ENCODE data around the gene TYW1.
"Not testable (repeated sequence)": the region's sequence is repeated elsewhere in the genome, so short reads cannot be mapped to it uniquely, and the experiment has no call there.

TYW1 gene

DNA sequence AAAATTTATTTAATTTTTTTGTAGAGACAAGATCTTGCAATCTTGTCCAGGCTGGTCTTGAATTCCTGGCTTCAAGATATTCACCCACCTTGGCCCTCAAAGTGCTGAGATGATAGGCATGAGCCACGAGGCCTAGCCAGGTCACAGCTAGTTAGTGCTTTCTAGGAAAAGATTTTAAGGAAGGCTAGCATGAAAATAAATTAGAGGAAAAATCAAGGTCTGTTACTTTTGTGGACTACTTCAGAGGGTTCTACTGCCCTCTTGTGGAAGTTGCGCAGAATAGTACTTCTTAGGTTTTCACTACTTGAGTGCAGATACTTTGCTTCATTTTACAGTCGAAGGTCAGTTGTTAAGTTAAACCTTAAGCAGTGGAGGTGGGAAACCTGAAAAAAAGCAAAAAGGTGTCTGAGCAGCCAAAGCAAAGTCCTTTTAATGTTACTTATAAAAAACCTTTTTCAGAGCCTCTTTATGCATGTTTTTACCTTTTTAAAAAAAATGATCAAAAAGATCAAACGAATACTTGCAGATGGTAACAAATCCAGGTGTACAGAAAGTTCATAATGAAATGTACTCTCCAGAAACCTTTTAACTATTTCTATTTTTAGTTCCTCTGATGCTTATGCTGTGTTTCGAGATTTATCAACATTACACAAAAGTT lies 4.1 kb downstream of the TYW1 start:
- DNase-seq (ENCODE audit: extremely low spot score); CTCF ChIA-PET; POLR2A ChIA-PET: not testable (repeated sequence)
- TF ChIP-seq, protein P1, sequence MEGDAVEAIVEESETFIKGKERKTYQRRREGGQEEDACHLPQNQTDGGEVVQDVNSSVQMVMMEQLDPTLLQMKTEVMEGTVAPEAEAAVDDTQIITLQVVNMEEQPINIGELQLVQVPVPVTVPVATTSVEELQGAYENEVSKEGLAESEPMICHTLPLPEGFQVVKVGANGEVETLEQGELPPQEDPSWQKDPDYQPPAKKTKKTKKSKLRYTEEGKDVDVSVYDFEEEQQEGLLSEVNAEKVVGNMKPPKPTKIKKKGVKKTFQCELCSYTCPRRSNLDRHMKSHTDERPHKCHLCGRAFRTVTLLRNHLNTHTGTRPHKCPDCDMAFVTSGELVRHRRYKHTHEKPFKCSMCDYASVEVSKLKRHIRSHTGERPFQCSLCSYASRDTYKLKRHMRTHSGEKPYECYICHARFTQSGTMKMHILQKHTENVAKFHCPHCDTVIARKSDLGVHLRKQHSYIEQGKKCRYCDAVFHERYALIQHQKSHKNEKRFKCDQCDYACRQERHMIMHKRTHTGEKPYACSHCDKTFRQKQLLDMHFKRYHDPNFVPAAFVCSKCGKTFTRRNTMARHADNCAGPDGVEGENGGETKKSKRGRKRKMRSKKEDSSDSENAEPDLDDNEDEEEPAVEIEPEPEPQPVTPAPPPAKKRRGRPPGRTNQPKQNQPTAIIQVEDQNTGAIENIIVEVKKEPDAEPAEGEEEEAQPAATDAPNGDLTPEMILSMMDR (IDR thresholded peaks at IDR 0.05; ENCODE audit: control extremely low read depth, extremely low read depth, low read depth, missing control alignments), result peak; percentile 33

DNA sequence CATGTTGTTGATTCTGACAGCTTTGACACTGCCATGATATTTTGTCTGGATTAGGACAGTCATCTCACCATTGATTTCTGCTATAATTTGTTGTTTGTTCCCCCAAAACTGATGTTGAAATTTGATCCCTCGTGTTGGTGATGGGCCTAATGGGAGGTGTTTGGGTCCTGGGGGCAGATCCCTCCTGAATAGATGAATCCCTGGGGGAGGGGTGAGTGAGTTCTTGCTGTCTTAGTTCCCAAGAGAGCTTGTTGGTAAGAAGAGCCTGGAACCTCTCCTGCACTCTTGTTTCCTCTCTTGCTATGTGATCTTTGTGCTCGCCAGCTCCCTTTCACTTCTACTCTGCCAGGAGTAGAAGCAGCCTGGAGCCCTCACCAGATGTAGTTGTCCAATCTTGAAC lies 7.5 kb downstream of the TYW1 start:
- DNase-seq (ENCODE audit: extremely low spot score); CTCF ChIA-PET; POLR2A ChIA-PET: not testable (repeated sequence)

DNA sequence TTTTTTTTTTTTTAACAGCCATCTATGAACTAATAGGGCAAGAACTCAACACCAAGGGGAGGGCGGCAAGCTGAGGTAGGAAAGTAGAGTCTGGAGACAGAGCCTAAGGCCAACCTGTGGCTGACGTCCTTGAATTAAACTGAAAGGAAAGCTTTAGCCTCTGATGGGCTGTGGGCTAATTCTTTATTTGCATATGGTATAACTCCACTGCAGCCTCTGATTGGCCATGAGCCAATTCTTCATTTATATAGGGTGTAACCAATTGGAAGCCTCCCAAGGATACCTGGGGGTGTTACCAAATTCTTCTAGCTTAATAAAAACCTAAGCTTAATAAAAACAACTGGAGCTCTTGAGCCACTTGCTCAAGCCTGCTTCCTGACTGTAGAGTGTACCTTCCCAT lies 10.3 kb downstream of the TYW1 start:
- POLR2A ChIA-PET, result no interaction called here
- TF ChIP-seq, protein P1 (IDR thresholded peaks at IDR 0.05; ENCODE audit: control extremely low read depth, extremely low read depth, low read depth, missing control alignments), result no peak
- no peak for DNase-seq (ENCODE audit: extremely low spot score)
- CTCF ChIA-PET, result interaction anchor here (1.5 kb wide), 1 partner anchor 8 kb away, joined by 4 read pairs; no protein-coding TSS in a partner anchor

DNA sequence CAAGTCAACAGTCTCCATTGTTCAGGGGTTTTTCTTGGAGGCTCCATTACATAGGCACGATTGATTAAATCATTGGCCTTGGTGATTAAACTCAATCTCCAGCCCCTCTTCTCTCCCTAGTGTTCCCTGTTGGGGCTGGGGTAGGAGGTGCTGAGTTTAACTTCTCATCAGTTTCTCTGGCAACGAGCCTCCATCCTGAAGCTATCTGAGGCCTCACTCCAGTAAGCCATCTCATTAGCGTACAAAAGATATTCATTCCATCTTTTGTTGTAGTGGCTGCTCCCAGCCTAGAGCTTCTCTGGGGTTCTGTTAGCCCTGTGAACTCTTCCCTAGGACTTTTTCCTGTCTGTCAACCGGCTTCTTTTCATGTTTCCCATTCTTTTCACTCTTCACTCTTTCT lies 11.6 kb downstream of the TYW1 start:
- ChIA-PET POLR2A (no interaction called here), CTCF (no interaction called here)
- TF ChIP-seq, protein P1 (IDR thresholded peaks at IDR 0.05; ENCODE audit: control extremely low read depth, extremely low read depth, low read depth, missing control alignments), result no peak
- no peak for DNase-seq (ENCODE audit: extremely low spot score)

DNA sequence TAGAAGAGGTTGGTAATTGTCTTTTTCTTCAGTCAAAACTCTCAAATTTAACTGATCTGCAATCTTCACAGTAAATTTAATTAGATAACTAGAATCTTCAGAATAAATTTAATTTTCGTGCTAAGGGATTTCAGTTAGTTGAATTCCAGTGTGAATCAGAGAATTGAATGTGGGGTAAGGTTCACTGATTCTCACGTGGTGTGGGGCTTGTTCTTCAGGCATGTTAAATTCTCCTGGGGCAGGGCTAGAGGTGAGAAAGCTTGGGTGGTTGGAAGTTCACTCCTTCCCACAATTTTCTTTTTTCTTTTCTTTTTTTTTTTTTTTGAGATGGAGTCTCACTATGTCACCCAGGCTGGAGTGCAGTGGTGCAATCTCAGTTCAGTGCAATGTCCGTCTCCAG lies 13.0 kb downstream of the TYW1 start:
- POLR2A ChIA-PET; CTCF ChIA-PET; DNase-seq (ENCODE audit: extremely low spot score): not testable (repeated sequence)

DNA sequence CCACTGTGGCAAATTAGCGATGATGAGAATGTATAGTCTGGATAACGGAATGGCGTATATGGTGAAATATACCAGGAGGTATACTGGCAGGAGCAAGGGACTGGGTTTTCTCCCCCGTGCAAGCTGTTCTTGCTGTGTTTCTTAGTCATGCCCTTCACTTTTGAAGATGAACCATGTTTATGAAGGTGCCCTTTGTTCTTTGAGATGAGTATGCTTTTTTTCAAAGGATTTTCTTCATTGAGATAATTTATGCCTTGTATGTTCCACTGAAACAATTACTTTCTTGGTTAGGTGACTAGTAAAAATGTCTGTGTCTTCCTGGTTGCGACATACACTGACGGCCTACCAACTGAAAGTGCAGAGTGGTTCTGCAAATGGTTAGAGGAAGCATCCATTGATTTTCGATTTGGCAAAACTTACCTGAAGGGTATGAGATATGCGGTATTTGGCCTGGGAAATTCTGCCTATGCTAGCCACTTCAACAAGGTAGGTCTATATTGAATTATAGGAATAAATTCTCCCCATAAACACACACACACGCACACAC lies 17.5 kb downstream of the TYW1 start:
- DNase-seq (ENCODE audit: extremely low spot score); CTCF ChIA-PET; POLR2A ChIA-PET: not testable (repeated sequence)

DNA sequence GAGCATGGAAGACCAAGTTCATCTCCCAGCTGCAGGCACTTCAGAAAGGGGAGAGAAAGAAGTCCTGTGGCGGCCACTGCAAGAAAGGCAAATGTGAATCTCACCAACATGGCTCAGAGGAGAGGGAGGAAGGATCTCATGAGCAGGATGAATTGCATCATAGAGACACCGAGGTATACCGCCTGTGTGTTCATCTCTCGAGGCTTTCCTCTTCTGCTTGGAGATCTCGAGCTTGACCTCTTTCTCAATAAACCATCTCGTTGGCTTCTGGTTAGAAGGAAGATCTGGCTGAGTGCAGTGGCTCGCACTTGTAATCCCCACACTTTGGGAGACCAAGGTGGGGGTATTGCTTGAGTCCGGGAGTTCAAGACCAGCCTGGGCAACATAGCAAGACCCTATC lies 21.3 kb downstream of the TYW1 start:
- POLR2A ChIA-PET; DNase-seq (ENCODE audit: extremely low spot score); CTCF ChIA-PET: not testable (repeated sequence)

DNA sequence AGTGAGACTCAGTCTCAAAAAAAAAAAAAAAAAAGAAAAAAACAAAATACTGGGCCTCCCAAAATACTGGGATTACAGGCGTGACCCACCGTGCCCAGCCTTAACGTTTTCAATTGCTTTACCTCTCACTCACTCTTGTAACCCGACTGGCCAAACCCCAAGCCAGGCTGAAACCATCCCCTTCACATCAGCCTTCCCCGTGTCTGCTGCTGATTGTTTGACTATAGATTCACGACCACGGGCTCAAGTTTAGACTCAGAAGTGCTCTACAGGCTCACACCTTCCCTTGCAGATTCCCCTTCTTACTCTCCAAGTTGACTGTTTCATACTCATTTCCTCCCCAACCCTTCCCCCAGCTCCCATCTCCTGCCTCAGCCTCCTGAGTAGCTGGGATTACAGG lies 22.3 kb downstream of the TYW1 start:
- TF ChIP-seq, protein P1 (IDR thresholded peaks at IDR 0.05; ENCODE audit: control extremely low read depth, extremely low read depth, low read depth, missing control alignments), result no peak
- DNase-seq (ENCODE audit: extremely low spot score), result no peak
- POLR2A ChIA-PET, result no interaction called here
- CTCF ChIA-PET, result no interaction called here
